Large intestine (tissue), 3 donors: Measurements from ENCODE around the gene FBN2. TPM values are rescaled to one million over a fixed set of nuclear protein-coding genes. Genes with fewer than 3 reads are reported as not detected.

Source experiments
- DNase-seq, 2 donors: peaks; one replicate each; pipeline versions ENCODE4 v3.0.0 to v3.0.0-alpha.2; 2013
- H3K27ac ChIP-seq: one replicate; pipeline ENCODE4 v1.5.1; 2013; ENCODE audit warnings: low read length
- H3K27me3 ChIP-seq: 2 replicates; pipeline ENCODE4 v1.6.1; 2013; ENCODE audit warnings: low read length; ENCODE audit not compliant: control insufficient read depth, insufficient read depth
- H3K36me3 ChIP-seq: 2 replicates; pipeline ENCODE4 v1.6.1; 2013; ENCODE audit warnings: low read length; ENCODE audit not compliant: control insufficient read depth, insufficient read depth
- H3K4me1 ChIP-seq: one replicate; pipeline ENCODE4 v1.6.1; 2013; ENCODE audit warnings: low read length; ENCODE audit not compliant: control insufficient read depth, insufficient read depth
- H3K4me3 ChIP-seq: one replicate; pipeline ENCODE4 v1.5.1; 2013; ENCODE audit warnings: low read length
- H3K9me3 ChIP-seq: one replicate; pipeline ENCODE4 v1.6.1; 2013; ENCODE audit warnings: mild to moderate bottlenecking, low read depth, low read length, moderate library complexity; ENCODE audit not compliant: control insufficient read depth
- WGBS: methylation state at CpG from one replicate; pipeline ENCODE4 v1.1.5; 2013; ENCODE audit warnings: low lambda C conversion rate; ENCODE audit not compliant: insufficient coverage; 5-methylcytosine and 5-hydroxymethylcytosine counted together
- polyA plus RNA-seq: library from polyadenylated mRNA; unstranded; fragments of 120-200 nt; gene quantifications from one replicate; pipeline ENCODE4 v1.2.1, GENCODE V29; 2013

FBN2 gene
- polyA plus RNA-seq, 1 donor: 21.8 TPM

GRCh38 chr5:128259607-128260021 lies 278.4 kb downstream of the FBN2 start:
- H3K27me3 ChIP-seq: no peaks in the 10 kb centered on the region
- H3K4me1 ChIP-seq: no peaks in the 10 kb centered on the region
- H3K4me3 ChIP-seq: no peak overlapping the region
- H3K36me3 ChIP-seq: peaks cover 10% of the 10 kb centered on the region
- no peak overlapping the region for H3K27ac ChIP-seq
- no peaks in the 10 kb centered on the region for H3K9me3 ChIP-seq
- DNase-seq: no peak
- WGBS: no CpG with 5 or more reads among the region's 11 CpGs

- Histone ChIP-seq H3K9me3 (no peaks in the 10 kb centered on the region), H3K27me3 (no peaks in the 10 kb centered on the region), H3K27ac (no peak overlapping the region), H3K4me1 (no peaks in the 10 kb centered on the region), H3K4me3 (no peak overlapping the region), H3K36me3 (peaks cover 10% of the 10 kb centered on the region)
- no peak for DNase-seq
- WGBS: no CpG with 5 or more reads among the region's 6 CpGs
These were observed 279.7 kb downstream of the FBN2 start for GRCh38 chr5:128258372-128258771.

GRCh38 chr5:128257076-128257475 lies 281.0 kb downstream of the FBN2 start:
- WGBS: 86% methylated on average over 1 of the region's 2 CpGs
- no peak overlapping the region for H3K27ac ChIP-seq
- H3K36me3 ChIP-seq: peaks cover 3% of the 10 kb centered on the region
- no peak overlapping the region for H3K4me3 ChIP-seq
- H3K4me1 ChIP-seq: no peaks in the 10 kb centered on the region
- H3K9me3 ChIP-seq: no peaks in the 10 kb centered on the region
- no peaks in the 10 kb centered on the region for H3K27me3 ChIP-seq
- DNase-seq: no peak

DNA sequence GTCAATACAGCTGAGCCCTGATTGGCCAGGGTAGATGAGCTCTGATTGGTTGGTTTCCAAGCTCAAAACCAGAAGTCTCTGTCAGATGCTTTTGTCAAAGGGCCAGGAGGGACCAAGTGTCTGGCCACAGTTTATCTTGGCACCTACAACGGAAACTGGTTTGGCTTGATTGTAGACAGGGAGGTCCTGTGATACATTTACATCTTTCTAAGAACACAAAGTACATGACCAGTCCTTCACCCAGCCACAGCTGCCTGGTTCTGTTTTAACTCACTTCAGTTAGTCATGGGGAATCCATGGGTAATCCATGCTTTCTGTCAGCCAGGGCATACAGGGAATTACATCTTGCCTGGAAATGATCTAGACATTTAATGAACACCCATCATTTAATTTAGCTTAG lies 283.3 kb downstream of the FBN2 start:
- Histone ChIP-seq H3K9me3 (no peaks in the 10 kb centered on the region), H3K4me3 (no peak overlapping the region), H3K27me3 (no peaks in the 10 kb centered on the region), H3K4me1 (no peaks in the 10 kb centered on the region), H3K27ac (no peak overlapping the region), H3K36me3 (no peaks in the 10 kb centered on the region)
- no peak for DNase-seq
- WGBS: no CpG with 5 or more reads among the region's 1 CpG

DNA sequence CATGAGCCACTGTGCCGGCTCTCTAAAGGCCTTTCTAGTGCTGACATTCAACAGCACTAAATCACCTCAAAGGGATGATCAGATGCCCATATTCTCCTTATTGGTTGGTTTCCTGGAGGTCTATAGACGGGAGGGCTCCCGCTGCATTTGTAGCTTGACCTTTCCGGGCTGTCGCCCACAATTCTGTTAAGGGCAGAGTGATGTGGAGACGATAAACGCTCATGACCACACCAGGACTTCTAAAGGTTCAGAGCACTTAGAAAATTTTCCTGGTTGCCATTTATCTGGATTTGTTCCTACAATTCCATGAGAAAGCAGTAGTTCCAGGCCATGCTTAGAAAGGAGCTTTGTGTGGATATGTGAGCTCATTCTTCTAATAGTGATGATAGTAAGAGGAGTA lies 284.2 kb downstream of the FBN2 start:
- Histone ChIP-seq H3K27me3 (no peaks in the 10 kb centered on the region), H3K4me1 (no peaks in the 10 kb centered on the region), H3K4me3 (no peak overlapping the region), H3K9me3 (no peaks in the 10 kb centered on the region), H3K27ac (no peak overlapping the region), H3K36me3 (no peaks in the 10 kb centered on the region)
- no peak for DNase-seq
- WGBS: 100% methylated on average over 2 of the region's 7 CpGs

GRCh38 chr5:128253161-128253560 lies 284.9 kb downstream of the FBN2 start:
- no peak for DNase-seq
- H3K4me1 ChIP-seq: no peaks in the 10 kb centered on the region

DNA sequence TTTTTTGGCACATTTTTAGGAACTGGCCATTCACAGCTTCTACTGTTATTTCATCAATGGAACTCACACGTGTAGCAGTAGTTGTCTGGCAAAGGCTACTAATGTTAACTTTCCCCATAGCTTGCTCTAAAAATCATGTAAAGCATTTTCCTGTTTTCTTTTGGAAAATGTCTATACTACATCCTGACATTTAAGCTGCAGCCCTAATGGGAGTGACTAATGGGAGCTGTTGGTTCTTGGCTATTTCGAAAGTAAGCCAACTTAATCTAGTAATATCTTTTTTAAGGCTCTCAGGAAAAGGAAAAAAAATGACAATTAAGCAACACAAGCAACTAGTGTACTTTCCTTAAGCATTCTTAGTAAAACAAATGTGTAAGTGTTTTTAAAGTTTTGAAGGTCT lies 285.3 kb downstream of the FBN2 start:
- 79% methylated on average over 2 of the region's 2 CpGs for WGBS
- DNase-seq: no peak

More at GRCh38 chr5:128253161-128253560, 284.9 kb downstream of the FBN2 start:
- no CpG with 5 or more reads among the region's 5 CpGs for WGBS
- H3K27me3 ChIP-seq: no peaks in the 10 kb centered on the region
- no peak overlapping the region for H3K27ac ChIP-seq
- no peaks in the 10 kb centered on the region for H3K36me3 ChIP-seq
- H3K9me3 ChIP-seq: no peaks in the 10 kb centered on the region
- H3K4me3 ChIP-seq: no peak overlapping the region

GRCh38 chr5:128252196-128252595 lies 285.8 kb downstream of the FBN2 start:
- no peaks in the 10 kb centered on the region for H3K36me3 ChIP-seq
- H3K4me1 ChIP-seq: no peaks in the 10 kb centered on the region
- H3K9me3 ChIP-seq: no peaks in the 10 kb centered on the region
- H3K27me3 ChIP-seq: no peaks in the 10 kb centered on the region
- no CpG with 5 or more reads among the region's 1 CpG for WGBS
- DNase-seq: no peak
- H3K4me3 ChIP-seq: no peak overlapping the region
- H3K27ac ChIP-seq: no peak overlapping the region

More for the DNA sequence above, 285.3 kb downstream of the FBN2 start:
- H3K4me3 ChIP-seq: no peak overlapping the region
- no peaks in the 10 kb centered on the region for H3K9me3 ChIP-seq
- H3K4me1 ChIP-seq: no peaks in the 10 kb centered on the region
- H3K27ac ChIP-seq: no peak overlapping the region
- no peaks in the 10 kb centered on the region for H3K27me3 ChIP-seq
- no peaks in the 10 kb centered on the region for H3K36me3 ChIP-seq

DNA sequence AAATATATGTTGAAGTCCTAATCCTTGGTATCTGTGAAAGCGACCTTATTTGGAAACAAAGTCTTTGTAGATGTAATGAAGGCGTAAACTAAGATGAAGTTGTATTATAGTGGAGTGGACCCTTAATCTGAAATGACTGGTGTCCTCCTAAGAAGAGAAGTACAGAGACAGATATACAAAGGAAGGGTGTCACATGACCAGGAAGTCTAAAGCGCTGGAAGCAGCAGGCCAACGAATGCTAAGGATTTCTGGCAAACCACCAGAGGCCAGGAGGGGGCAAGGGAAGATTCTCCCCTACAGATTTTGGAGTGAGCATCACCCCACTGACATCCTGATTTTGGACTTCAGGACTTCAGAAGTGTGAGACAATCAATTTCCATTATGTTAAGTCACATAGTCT lies 292.1 kb downstream of the FBN2 start:
- DNase-seq: no peak
- WGBS: 92% methylated on average over 2 of the region's 4 CpGs
- Histone ChIP-seq H3K9me3 (no peaks in the 10 kb centered on the region), H3K27ac (no peak overlapping the region), H3K4me1 (no peaks in the 10 kb centered on the region), H3K36me3 (no peaks in the 10 kb centered on the region), H3K4me3 (no peak overlapping the region), H3K27me3 (no peaks in the 10 kb centered on the region)

DNA sequence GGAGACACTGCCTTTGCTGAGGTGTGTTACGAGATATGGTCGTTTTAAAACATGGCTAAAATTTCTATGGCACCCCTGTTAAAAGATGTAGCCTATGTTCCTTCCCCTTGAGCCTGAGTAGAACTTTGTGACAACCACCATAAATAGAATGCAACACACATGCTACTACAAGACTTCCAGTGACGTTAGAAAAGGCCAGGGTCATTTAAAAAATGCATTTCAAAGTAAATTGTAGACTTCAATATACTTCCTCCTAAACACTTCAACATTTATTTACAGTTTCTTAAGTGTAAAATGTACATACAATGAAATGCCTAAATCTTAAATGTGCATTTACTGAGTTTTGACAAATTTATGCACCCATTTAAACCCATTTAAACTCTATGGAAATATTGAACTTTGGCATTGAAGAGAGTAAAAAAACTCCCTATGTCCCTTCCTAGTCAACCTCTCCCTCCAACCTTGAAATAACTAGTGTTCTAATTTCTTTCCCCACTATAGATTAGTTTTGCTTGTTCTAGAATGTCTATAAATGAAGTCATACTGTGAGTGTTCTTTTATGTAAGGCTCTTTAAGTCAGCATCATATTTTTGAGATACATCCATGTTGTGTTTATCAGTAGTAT lies 294.0 kb downstream of the FBN2 start:
- Histone ChIP-seq H3K27me3 (no peaks in the 10 kb centered on the region), H3K4me3 (no peak overlapping the region), H3K36me3 (no peaks in the 10 kb centered on the region), H3K9me3 (no peaks in the 10 kb centered on the region), H3K27ac (no peak overlapping the region), H3K4me1 (no peaks in the 10 kb centered on the region)
- DNase-seq: no peak
- no CpG with 5 or more reads among the region's 3 CpGs for WGBS

GRCh38 chr5:128241051-128241695 lies 296.9 kb downstream of the FBN2 start:
- no CpG with 5 or more reads among the region's 2 CpGs for WGBS
- Histone ChIP-seq H3K36me3 (no peaks in the 10 kb centered on the region), H3K27me3 (no peaks in the 10 kb centered on the region), H3K4me3 (no peak overlapping the region), H3K27ac (no peak overlapping the region), H3K9me3 (no peaks in the 10 kb centered on the region), H3K4me1 (no peaks in the 10 kb centered on the region)
- no peak for DNase-seq
